ENCODE data around the gene TBC1D9.
A peak's percentile ranks its signal among the peaks of the same experiment; 100 is the strongest.

The TBC1D9 gene

GRCh38 chr4:140626661-140627376 is 129.4 kb downstream of the TBC1D9 start:
- H3K4me3 ChIP-seq (ENCODE audit: control insufficient read depth, low read depth, low read length) = no peak overlapping the region
- no peak for DNase-seq (ENCODE audit: low read depth)
- TF ChIP-seq, protein P1, sequence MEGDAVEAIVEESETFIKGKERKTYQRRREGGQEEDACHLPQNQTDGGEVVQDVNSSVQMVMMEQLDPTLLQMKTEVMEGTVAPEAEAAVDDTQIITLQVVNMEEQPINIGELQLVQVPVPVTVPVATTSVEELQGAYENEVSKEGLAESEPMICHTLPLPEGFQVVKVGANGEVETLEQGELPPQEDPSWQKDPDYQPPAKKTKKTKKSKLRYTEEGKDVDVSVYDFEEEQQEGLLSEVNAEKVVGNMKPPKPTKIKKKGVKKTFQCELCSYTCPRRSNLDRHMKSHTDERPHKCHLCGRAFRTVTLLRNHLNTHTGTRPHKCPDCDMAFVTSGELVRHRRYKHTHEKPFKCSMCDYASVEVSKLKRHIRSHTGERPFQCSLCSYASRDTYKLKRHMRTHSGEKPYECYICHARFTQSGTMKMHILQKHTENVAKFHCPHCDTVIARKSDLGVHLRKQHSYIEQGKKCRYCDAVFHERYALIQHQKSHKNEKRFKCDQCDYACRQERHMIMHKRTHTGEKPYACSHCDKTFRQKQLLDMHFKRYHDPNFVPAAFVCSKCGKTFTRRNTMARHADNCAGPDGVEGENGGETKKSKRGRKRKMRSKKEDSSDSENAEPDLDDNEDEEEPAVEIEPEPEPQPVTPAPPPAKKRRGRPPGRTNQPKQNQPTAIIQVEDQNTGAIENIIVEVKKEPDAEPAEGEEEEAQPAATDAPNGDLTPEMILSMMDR (IDR thresholded peaks at IDR 0.05; ENCODE audit: control insufficient read depth, insufficient read depth, low read depth, low read length, missing control alignments) = peak; percentile 21

- no peak for DNase-seq (ENCODE audit: low read depth)
- H3K4me3 ChIP-seq (ENCODE audit: control insufficient read depth, low read depth, low read length) = no peak overlapping the region
- TF ChIP-seq, protein P1 (IDR thresholded peaks at IDR 0.05; ENCODE audit: control insufficient read depth, insufficient read depth, low read depth, low read length, missing control alignments) = no peak
Observed at GRCh38 chr4:140622333-140622958, 133.7 kb downstream of the TBC1D9 start.

DNA sequence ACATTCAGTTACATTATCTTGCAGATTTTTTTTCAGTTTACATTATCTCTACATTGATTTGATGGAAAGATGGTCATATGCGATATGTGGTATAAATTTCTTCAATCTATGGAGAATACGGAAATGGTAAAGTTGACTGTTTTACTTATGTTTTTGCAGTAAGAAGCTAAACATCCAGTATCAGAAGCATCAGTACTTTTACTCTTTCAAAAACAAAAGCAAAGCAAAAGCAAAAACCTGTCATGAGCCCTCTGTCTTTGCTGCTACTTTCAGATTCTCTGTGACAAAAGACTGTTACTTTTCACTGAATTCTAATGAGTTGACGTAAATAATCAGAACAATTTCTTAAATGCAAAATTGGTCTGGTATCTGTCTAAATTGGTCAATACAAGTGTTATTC is 135.0 kb downstream of the TBC1D9 start:
- TF ChIP-seq, protein P1 (IDR thresholded peaks at IDR 0.05; ENCODE audit: control insufficient read depth, insufficient read depth, low read depth, low read length, missing control alignments) = no peak
- H3K4me3 ChIP-seq (ENCODE audit: control insufficient read depth, low read depth, low read length) = no peak overlapping the region
- no peak for DNase-seq (ENCODE audit: low read depth)

- no peak for DNase-seq (ENCODE audit: low read depth)
- TF ChIP-seq, protein P1 (IDR thresholded peaks at IDR 0.05; ENCODE audit: control insufficient read depth, insufficient read depth, low read depth, low read length, missing control alignments) = no peak
- no peak overlapping the region for H3K4me3 ChIP-seq (ENCODE audit: control insufficient read depth, low read depth, low read length)
Observed at GRCh38 chr4:140617499-140618248, 138.5 kb downstream of the TBC1D9 start.

- no peak overlapping the region for H3K4me3 ChIP-seq (ENCODE audit: control insufficient read depth, low read depth, low read length)
- DNase-seq (ENCODE audit: low read depth) = no peak
- TF ChIP-seq, protein P1 (IDR thresholded peaks at IDR 0.05; ENCODE audit: control insufficient read depth, insufficient read depth, low read depth, low read length, missing control alignments) = no peak
Observed at GRCh38 chr4:140615451-140615850, 140.7 kb downstream of the TBC1D9 start.

DNA sequence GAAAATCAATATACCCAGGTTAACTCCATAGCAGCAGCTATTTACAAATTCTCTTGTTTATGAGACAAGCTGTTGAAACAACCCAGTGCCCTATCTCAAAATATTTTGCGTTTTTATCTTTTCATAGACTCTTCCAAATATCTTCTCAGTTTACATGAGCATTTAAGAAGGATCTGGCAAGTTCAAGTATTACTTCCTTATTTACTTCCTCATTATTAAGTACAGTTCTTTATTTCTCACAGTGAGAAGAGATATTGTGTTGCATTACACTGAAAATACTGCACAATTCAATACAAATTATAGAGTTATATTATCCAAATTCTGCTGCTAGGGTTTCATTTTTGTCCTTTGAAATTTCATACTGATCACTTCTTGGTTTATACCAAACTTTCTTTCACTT is 143.8 kb downstream of the TBC1D9 start:
- H3K4me3 ChIP-seq (ENCODE audit: control insufficient read depth, low read depth, low read length) = no peak overlapping the region
- TF ChIP-seq, protein P1 (IDR thresholded peaks at IDR 0.05; ENCODE audit: control insufficient read depth, insufficient read depth, low read depth, low read length, missing control alignments) = no peak
- no peak for DNase-seq (ENCODE audit: low read depth)

Measured in AG09309 (cell line).